ENCODE results near the gene SMARCB1.
"Not testable (repeated sequence)": the region's sequence is repeated elsewhere in the genome, so short reads cannot be mapped to it uniquely, and the experiment has no call there.

SMARCB1 gene

GRCh38 chr22:23860187-23860586 is 73.4 kb downstream of the SMARCB1 start:
- ATAC-seq (replicated peaks; ENCODE audit: extremely low read depth, poor library complexity, severe bottlenecking); H3K36me3 Mint-ChIP-seq (ENCODE audit: insufficient read depth); DNase-seq (ENCODE audit: low spot score in 2 of 2); H3K4me3 Mint-ChIP-seq; H3K9me3 Mint-ChIP-seq; H3K27me3 Mint-ChIP-seq; H3K27ac Mint-ChIP-seq (ENCODE audit: low read depth): not testable (repeated sequence)
- H3K4me1 Mint-ChIP-seq: peaks cover 30% of the 10 kb centered on the region

- no peak overlapping the region for H3K27ac Mint-ChIP-seq (ENCODE audit: low read depth)
- no peak for ATAC-seq (replicated peaks; ENCODE audit: extremely low read depth, poor library complexity, severe bottlenecking)
These were observed 75.3 kb downstream of the SMARCB1 start for GRCh38 chr22:23862103-23862502.

GRCh38 chr22:23864499-23865154 is 77.9 kb downstream of the SMARCB1 start:
- not testable (repeated sequence) for ATAC-seq (replicated peaks; ENCODE audit: extremely low read depth, poor library complexity, severe bottlenecking); H3K27ac Mint-ChIP-seq (ENCODE audit: low read depth); H3K36me3 Mint-ChIP-seq (ENCODE audit: insufficient read depth); H3K4me3 Mint-ChIP-seq; H3K4me1 Mint-ChIP-seq; DNase-seq (ENCODE audit: low spot score in 2 of 2); H3K27me3 Mint-ChIP-seq; H3K9me3 Mint-ChIP-seq

More at GRCh38 chr22:23862103-23862502, 75.3 kb downstream of the SMARCB1 start:
- peaks cover 24% of the 10 kb centered on the region for H3K4me1 Mint-ChIP-seq
- H3K36me3 Mint-ChIP-seq (ENCODE audit: insufficient read depth): peaks cover 7% of the 10 kb centered on the region
- no peak overlapping the region for H3K4me3 Mint-ChIP-seq
- no peaks in the 10 kb centered on the region for H3K27me3 Mint-ChIP-seq
- no peak for DNase-seq (ENCODE audit: low spot score in 2 of 2)
- no peaks in the 10 kb centered on the region for H3K9me3 Mint-ChIP-seq

- DNase-seq (ENCODE audit: low spot score in 2 of 2): no peak
- peaks cover 4% of the 10 kb centered on the region for H3K36me3 Mint-ChIP-seq (ENCODE audit: insufficient read depth)
- H3K27ac Mint-ChIP-seq (ENCODE audit: low read depth): no peak overlapping the region
- no peaks in the 10 kb centered on the region for H3K4me1 Mint-ChIP-seq
- no peak overlapping the region for H3K4me3 Mint-ChIP-seq
- no peaks in the 10 kb centered on the region for H3K27me3 Mint-ChIP-seq
- ATAC-seq (replicated peaks; ENCODE audit: extremely low read depth, poor library complexity, severe bottlenecking): no peak
- H3K9me3 Mint-ChIP-seq: no peaks in the 10 kb centered on the region
These were observed 81.8 kb downstream of the SMARCB1 start for GRCh38 chr22:23868580-23868979.

GRCh38 chr22:23874871-23875270 is 88.1 kb downstream of the SMARCB1 start:
- no peak for DNase-seq (ENCODE audit: low spot score in 2 of 2)
- no peaks in the 10 kb centered on the region for H3K27me3 Mint-ChIP-seq
- no peak overlapping the region for H3K27ac Mint-ChIP-seq (ENCODE audit: low read depth)
- no peaks in the 10 kb centered on the region for H3K9me3 Mint-ChIP-seq
- ATAC-seq (replicated peaks; ENCODE audit: extremely low read depth, poor library complexity, severe bottlenecking): no peak
- no peak overlapping the region for H3K4me3 Mint-ChIP-seq
- no peaks in the 10 kb centered on the region for H3K4me1 Mint-ChIP-seq
- H3K36me3 Mint-ChIP-seq (ENCODE audit: insufficient read depth): peaks cover 6% of the 10 kb centered on the region

- H3K4me1 Mint-ChIP-seq: no peaks in the 10 kb centered on the region
- peaks cover 4% of the 10 kb centered on the region for H3K36me3 Mint-ChIP-seq (ENCODE audit: insufficient read depth)
- DNase-seq (ENCODE audit: low spot score in 2 of 2) (no peak), ATAC-seq (replicated peaks; ENCODE audit: extremely low read depth, poor library complexity, severe bottlenecking) (no peak)
- H3K27ac Mint-ChIP-seq (ENCODE audit: low read depth): no peak overlapping the region
- H3K9me3 Mint-ChIP-seq: no peaks in the 10 kb centered on the region
- H3K27me3 Mint-ChIP-seq: no peaks in the 10 kb centered on the region
- H3K4me3 Mint-ChIP-seq: no peak overlapping the region
These were observed 89.0 kb downstream of the SMARCB1 start for GRCh38 chr22:23875801-23876200.

- H3K36me3 Mint-ChIP-seq (ENCODE audit: insufficient read depth): peaks cover 6% of the 10 kb centered on the region
- ATAC-seq (replicated peaks; ENCODE audit: extremely low read depth, poor library complexity, severe bottlenecking): no peak
- H3K9me3 Mint-ChIP-seq: no peaks in the 10 kb centered on the region
These were observed 90.8 kb downstream of the SMARCB1 start for GRCh38 chr22:23877566-23877965.

GRCh38 chr22:23878219-23878618 is 91.5 kb downstream of the SMARCB1 start:
- H3K36me3 Mint-ChIP-seq (ENCODE audit: insufficient read depth): peaks cover 6% of the 10 kb centered on the region
- H3K9me3 Mint-ChIP-seq: no peaks in the 10 kb centered on the region
- H3K27me3 Mint-ChIP-seq: no peaks in the 10 kb centered on the region
- no peak for DNase-seq (ENCODE audit: low spot score in 2 of 2)
- no peak for ATAC-seq (replicated peaks; ENCODE audit: extremely low read depth, poor library complexity, severe bottlenecking)
- H3K27ac Mint-ChIP-seq (ENCODE audit: low read depth): no peak overlapping the region
- no peak overlapping the region for H3K4me3 Mint-ChIP-seq
- no peaks in the 10 kb centered on the region for H3K4me1 Mint-ChIP-seq

More at GRCh38 chr22:23877566-23877965, 90.8 kb downstream of the SMARCB1 start:
- Mint-ChIP-seq H3K27me3 (no peaks in the 10 kb centered on the region), H3K4me3 (no peak overlapping the region), H3K27ac (ENCODE audit: low read depth) (no peak overlapping the region), H3K4me1 (no peaks in the 10 kb centered on the region)
- no peak for DNase-seq (ENCODE audit: low spot score in 2 of 2)

- DNase-seq (ENCODE audit: low spot score in 2 of 2) (no peak), ATAC-seq (replicated peaks; ENCODE audit: extremely low read depth, poor library complexity, severe bottlenecking) (no peak)
- H3K27me3 Mint-ChIP-seq: no peaks in the 10 kb centered on the region
- H3K36me3 Mint-ChIP-seq (ENCODE audit: insufficient read depth): peaks cover 1% of the 10 kb centered on the region
- no peak overlapping the region for H3K27ac Mint-ChIP-seq (ENCODE audit: low read depth)
- H3K4me3 Mint-ChIP-seq: no peak overlapping the region
- no peaks in the 10 kb centered on the region for H3K4me1 Mint-ChIP-seq
- no peaks in the 10 kb centered on the region for H3K9me3 Mint-ChIP-seq
These were observed 95.6 kb downstream of the SMARCB1 start for GRCh38 chr22:23882370-23882769.

GRCh38 chr22:23883658-23884057 is 96.9 kb downstream of the SMARCB1 start:
- DNase-seq (ENCODE audit: low spot score in 2 of 2): no peak
- Mint-ChIP-seq H3K27ac (ENCODE audit: low read depth) (no peak overlapping the region), H3K4me3 (no peak overlapping the region), H3K9me3 (no peaks in the 10 kb centered on the region), H3K36me3 (ENCODE audit: insufficient read depth) (peaks cover 1% of the 10 kb centered on the region), H3K27me3 (no peaks in the 10 kb centered on the region), H3K4me1 (no peaks in the 10 kb centered on the region)
- no peak for ATAC-seq (replicated peaks; ENCODE audit: extremely low read depth, poor library complexity, severe bottlenecking)

- H3K27ac Mint-ChIP-seq (ENCODE audit: low read depth): no peak overlapping the region
- ATAC-seq (replicated peaks; ENCODE audit: extremely low read depth, poor library complexity, severe bottlenecking): no peak
- H3K36me3 Mint-ChIP-seq (ENCODE audit: insufficient read depth): peaks cover 1% of the 10 kb centered on the region
- no peaks in the 10 kb centered on the region for H3K27me3 Mint-ChIP-seq
- no peaks in the 10 kb centered on the region for H3K9me3 Mint-ChIP-seq
- no peak for DNase-seq (ENCODE audit: low spot score in 2 of 2)
- H3K4me1 Mint-ChIP-seq: no peaks in the 10 kb centered on the region
- H3K4me3 Mint-ChIP-seq: no peak overlapping the region
These were observed 97.4 kb downstream of the SMARCB1 start for GRCh38 chr22:23884140-23884539.
